ENCODE measurements around the gene TMEM147. TPM values are rescaled to one million over a fixed set of nuclear protein-coding genes. Genes with fewer than 3 reads are reported as not detected.

Gene TMEM147
- total RNA-seq, 4 donors from 2014 or later, result 47.3 to 109 (median 91.6) TPM

DNA sequence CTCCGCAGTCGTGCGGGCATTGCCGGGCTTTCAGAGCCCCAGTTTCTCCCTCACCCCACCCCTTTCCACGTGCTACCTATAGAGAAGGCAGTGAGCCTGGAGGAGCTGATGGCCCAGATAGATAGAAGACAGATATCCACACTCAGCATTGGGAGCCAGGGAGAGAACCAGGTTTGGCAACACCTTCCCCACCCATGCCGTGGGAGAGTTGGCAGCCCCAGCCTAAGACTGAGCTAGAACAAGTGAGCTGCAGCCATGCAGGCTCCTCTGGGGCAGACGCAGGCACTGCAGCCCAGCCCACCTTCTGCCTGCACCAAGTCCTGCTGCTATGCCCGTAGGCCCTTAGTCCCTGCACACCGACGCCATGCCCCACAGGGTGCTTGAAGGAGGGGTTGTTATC lies 44.8 kb upstream of the TMEM147 start:
- TF ChIP-seq POLR2AphosphoS5 (IDR thresholded peaks at IDR 0.05) (no peak), EP300 (IDR thresholded peaks at IDR 0.05) (no peak), POLR2A (IDR thresholded peaks at IDR 0.05; ENCODE audit: low read depth) (no peak)
- TF ChIP-seq, protein P1, sequence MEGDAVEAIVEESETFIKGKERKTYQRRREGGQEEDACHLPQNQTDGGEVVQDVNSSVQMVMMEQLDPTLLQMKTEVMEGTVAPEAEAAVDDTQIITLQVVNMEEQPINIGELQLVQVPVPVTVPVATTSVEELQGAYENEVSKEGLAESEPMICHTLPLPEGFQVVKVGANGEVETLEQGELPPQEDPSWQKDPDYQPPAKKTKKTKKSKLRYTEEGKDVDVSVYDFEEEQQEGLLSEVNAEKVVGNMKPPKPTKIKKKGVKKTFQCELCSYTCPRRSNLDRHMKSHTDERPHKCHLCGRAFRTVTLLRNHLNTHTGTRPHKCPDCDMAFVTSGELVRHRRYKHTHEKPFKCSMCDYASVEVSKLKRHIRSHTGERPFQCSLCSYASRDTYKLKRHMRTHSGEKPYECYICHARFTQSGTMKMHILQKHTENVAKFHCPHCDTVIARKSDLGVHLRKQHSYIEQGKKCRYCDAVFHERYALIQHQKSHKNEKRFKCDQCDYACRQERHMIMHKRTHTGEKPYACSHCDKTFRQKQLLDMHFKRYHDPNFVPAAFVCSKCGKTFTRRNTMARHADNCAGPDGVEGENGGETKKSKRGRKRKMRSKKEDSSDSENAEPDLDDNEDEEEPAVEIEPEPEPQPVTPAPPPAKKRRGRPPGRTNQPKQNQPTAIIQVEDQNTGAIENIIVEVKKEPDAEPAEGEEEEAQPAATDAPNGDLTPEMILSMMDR (IDR thresholded peaks at IDR 0.05), result no peak
- Histone ChIP-seq H3K36me3 (no peaks in the 10 kb centered on the region), H3K4me1 (peaks cover 0 to 2% (median under 1%) of the 10 kb centered on the region in 4 donors), H3K27ac (replicated peaks in 1 of 4) (no peak overlapping the region), H3K4me3 (no peak overlapping the region), H3K9me3 (no peaks in the 10 kb centered on the region), H3K27me3 (peaks cover 0 to 38% (median 0%) of the 10 kb centered on the region in 4 donors)
- intact Hi-C loops (cut with DNase I), result no loop called here
- DNase-seq (ENCODE audit: extremely low spot score), result no peak
- WGBS, result 87% methylated on average over 8 of the region's 10 CpGs

GRCh38 chr19:35501684-35502083 lies 43.7 kb upstream of the TMEM147 start:
- H3K27me3 ChIP-seq, result peaks cover 0 to 45% (median 0%) of the 10 kb centered on the region in 4 donors
- H3K36me3 ChIP-seq, result no peaks in the 10 kb centered on the region
- no peaks in the 10 kb centered on the region for H3K4me1 ChIP-seq
- no peak overlapping the region for H3K27ac ChIP-seq (replicated peaks in 1 of 4)
- H3K9me3 ChIP-seq, result no peaks in the 10 kb centered on the region
- intact Hi-C loops (cut with DNase I), result no loop called here
- no peak for TF ChIP-seq POLR2AphosphoS5 (IDR thresholded peaks at IDR 0.05)
- TF ChIP-seq, protein P1 (IDR thresholded peaks at IDR 0.05), result no peak
- no peak for TF ChIP-seq EP300 (IDR thresholded peaks at IDR 0.05)
- no peak for TF ChIP-seq POLR2A (IDR thresholded peaks at IDR 0.05; ENCODE audit: low read depth)
- no peak overlapping the region for H3K4me3 ChIP-seq
- 79% methylated on average over 15 of the region's 15 CpGs for WGBS
- no peak for DNase-seq (ENCODE audit: extremely low spot score)

DNA sequence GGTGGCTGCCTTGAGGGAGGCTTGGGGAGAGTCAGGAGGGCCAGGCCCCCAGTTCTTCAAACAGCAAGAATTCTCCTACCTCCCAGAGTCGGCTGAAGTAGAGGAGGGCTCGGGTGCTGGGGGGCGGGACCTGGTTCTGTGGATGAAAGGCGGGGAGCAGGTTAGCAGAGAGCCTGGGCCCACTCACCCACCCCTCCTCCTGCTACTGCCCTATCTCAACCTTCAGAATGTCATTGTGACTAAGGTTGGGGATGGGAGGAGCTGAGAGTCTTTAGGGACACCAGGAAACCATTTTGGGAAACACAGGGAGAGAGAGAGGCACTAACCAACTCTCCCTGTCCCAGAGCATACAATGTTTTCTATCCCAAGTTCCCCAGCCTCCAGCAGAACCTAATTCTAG lies 42.7 kb upstream of the TMEM147 start:
- intact Hi-C loops (cut with DNase I), result no loop called here
- no peaks in the 10 kb centered on the region for H3K9me3 ChIP-seq
- peaks cover 0 to 53% (median 0%) of the 10 kb centered on the region in 4 donors for H3K27me3 ChIP-seq
- WGBS, result 70% methylated on average over 4 of the region's 4 CpGs
- H3K4me3 ChIP-seq, result no peak overlapping the region
- DNase-seq (ENCODE audit: extremely low spot score), result no peak
- TF ChIP-seq EP300 (IDR thresholded peaks at IDR 0.05) (no peak), POLR2AphosphoS5 (IDR thresholded peaks at IDR 0.05) (no peak), POLR2A (IDR thresholded peaks at IDR 0.05; ENCODE audit: low read depth) (no peak)
- TF ChIP-seq, protein P1 (IDR thresholded peaks at IDR 0.05), result no peak
- no peak overlapping the region for H3K27ac ChIP-seq (replicated peaks in 1 of 4)
- no peaks in the 10 kb centered on the region for H3K36me3 ChIP-seq
- no peaks in the 10 kb centered on the region for H3K4me1 ChIP-seq

GRCh38 chr19:35506011-35506410 lies 39.4 kb upstream of the TMEM147 start:
- TF ChIP-seq POLR2AphosphoS5 (IDR thresholded peaks at IDR 0.05) (no peak), EP300 (IDR thresholded peaks at IDR 0.05) (no peak), POLR2A (IDR thresholded peaks at IDR 0.05; ENCODE audit: low read depth) (no peak)
- TF ChIP-seq, protein P1 (IDR thresholded peaks at IDR 0.05), result no peak
- H3K36me3 ChIP-seq, result no peaks in the 10 kb centered on the region
- H3K27ac ChIP-seq (replicated peaks in 1 of 4), result no peak overlapping the region
- WGBS, result 73% methylated on average over 7 of the region's 7 CpGs
- no peak overlapping the region for H3K4me3 ChIP-seq
- intact Hi-C loops (cut with DNase I), result no loop called here
- H3K4me1 ChIP-seq, result peaks cover 0 to 18% (median 14%) of the 10 kb centered on the region in 4 donors
- no peaks in the 10 kb centered on the region for H3K9me3 ChIP-seq
- no peak for DNase-seq (ENCODE audit: extremely low spot score)
- H3K27me3 ChIP-seq, result peaks cover 0 to 74% (median 9%) of the 10 kb centered on the region in 4 donors

GRCh38 chr19:35507561-35507960 lies 37.9 kb upstream of the TMEM147 start:
- intact Hi-C loops (cut with DNase I), result no loop called here

More at GRCh38 chr19:35507561-35507960, 37.9 kb upstream of the TMEM147 start:
- Histone ChIP-seq H3K27ac (replicated peaks in 1 of 4) (no peak overlapping the region), H3K9me3 (no peaks in the 10 kb centered on the region), H3K27me3 (peaks cover 0 to 77% (median 12%) of the 10 kb centered on the region in 4 donors), H3K4me3 (no peak overlapping the region), H3K4me1 (peaks cover 0 to 18% (median 14%) of the 10 kb centered on the region in 4 donors), H3K36me3 (no peaks in the 10 kb centered on the region)
- no peak for DNase-seq (ENCODE audit: extremely low spot score)
- TF ChIP-seq, protein P1 (IDR thresholded peaks at IDR 0.05), result no peak
- 77% methylated on average over 11 of the region's 11 CpGs for WGBS
